Keratinocyte (primary cell): ENCODE data around the gene DPY19L1. TPM values are rescaled to one million over a fixed set of nuclear protein-coding genes. Genes with fewer than 3 reads are reported as not detected.
"Not testable (repeated sequence)": the region's sequence is repeated elsewhere in the genome, so short reads cannot be mapped to it uniquely, and the experiment has no call there.

Experiments
- DNase-seq: peaks from one replicate; pipeline ENCODE4 v3.0.0-alpha.2; 2011; ENCODE audit warnings: low read depth, missing footprints, low spot score
- FAIRE-seq: peaks from 2 replicates; lab custom pipeline; 2011; peaks lifted over from hg19 to GRCh38; lab: Jason Lieb, UNC
- H2AFZ ChIP-seq: 2 replicates; pipeline ENCODE4 v1.6.0; 2012; ENCODE audit warnings: low read length, control low read depth, inconsistent platforms; ENCODE audit not compliant: control insufficient read depth
- H3K27ac ChIP-seq: 2 replicates; pipeline ENCODE4 v1.5.1; 2011; ENCODE audit warnings: low read length; ENCODE audit not compliant: control insufficient read depth, insufficient read depth
- H3K27me3 ChIP-seq: 3 replicates; pipeline ENCODE4 v1.6.0; 2011; ENCODE audit warnings: low read length; ENCODE audit not compliant: control insufficient read depth, insufficient read depth; ENCODE audit errors: extremely low read depth
- H3K36me3 ChIP-seq, 2 experiments: 2 replicates in 1 of 2; 3 replicates in 1 of 2; pipeline ENCODE4 v1.5.1; 2011; ENCODE audit warnings: low read length in 2 of 2, mild to moderate bottlenecking in 1 of 2; ENCODE audit not compliant: control insufficient read depth in 2 of 2, insufficient read depth in 2 of 2; ENCODE audit errors: extremely low read depth in 1 of 2
- H3K4me1 ChIP-seq: 3 replicates; pipeline ENCODE4 v1.5.1; 2011; ENCODE audit warnings: low read length; ENCODE audit not compliant: control insufficient read depth, insufficient read depth; ENCODE audit errors: extremely low read depth
- H3K4me2 ChIP-seq: 3 replicates; pipeline ENCODE4 v1.6.0; 2011; ENCODE audit warnings: low read depth, low read length; ENCODE audit not compliant: control insufficient read depth, insufficient read depth; ENCODE audit errors: extremely low read depth
- H3K4me3 ChIP-seq, 3 experiments: fragments of 200-600 bp in 1 of 3; sonication (generic) in 1 of 3; 2 replicates in 2 of 3; 3 replicates in 1 of 3; pipeline ENCODE4 v1.5.1; 2011 to 2016; ENCODE audit warnings: low read length in 3 of 3, mild to moderate bottlenecking in 3 of 3, control low read depth in 2 of 3, inconsistent platforms in 1 of 3, low read depth in 1 of 3, mixed read lengths in 1 of 3, mixed run types in 1 of 3, moderate library complexity in 1 of 3; ENCODE audit not compliant: control insufficient read depth in 2 of 3, insufficient read depth in 2 of 3; ENCODE audit errors: extremely low read depth in 1 of 3
- H3K79me2 ChIP-seq: 2 replicates; pipeline ENCODE4 v1.6.0; 2012; ENCODE audit warnings: low read length; ENCODE audit not compliant: control insufficient read depth, insufficient read depth
- H3K9ac ChIP-seq: 3 replicates; pipeline ENCODE4 v1.6.0; 2011; ENCODE audit warnings: low read length; ENCODE audit not compliant: control insufficient read depth, insufficient read depth; ENCODE audit errors: extremely low read depth
- H3K9me1 ChIP-seq: 3 replicates; pipeline ENCODE4 v1.6.0; 2011; ENCODE audit warnings: low read length; ENCODE audit not compliant: control insufficient read depth, insufficient read depth; ENCODE audit errors: extremely low read depth
- H3K9me3 ChIP-seq: 2 replicates; pipeline ENCODE4 v1.5.1; 2012; ENCODE audit warnings: low read depth, low read length; ENCODE audit not compliant: control insufficient read depth
- H4K20me1 ChIP-seq: 3 replicates; pipeline ENCODE4 v1.6.0; 2011; ENCODE audit warnings: low read length; ENCODE audit not compliant: control insufficient read depth, insufficient read depth; ENCODE audit errors: extremely low read depth
- CTCF ChIP-seq, 3 experiments: IDR thresholded peaks in 1 of 3; conservative IDR thresholded peaks in 1 of 3; optimal IDR thresholded peaks in 1 of 3; 2 replicates in 2 of 3; 3 replicates in 1 of 3; pipeline versions ENCODE3 to v1.5.1; 2011; ENCODE audit warnings: low read length in 3 of 3, mild to moderate bottlenecking in 3 of 3, moderate library complexity in 2 of 3, control low read depth in 1 of 3, inconsistent platforms in 1 of 3; ENCODE audit not compliant: insufficient read depth in 2 of 3; ENCODE audit errors: extremely low read depth in 1 of 3
- EZH2 ChIP-seq: IDR thresholded peaks from one replicate; pipeline ENCODE4 v1.6.1; 2012; ENCODE audit warnings: inconsistent platforms, mild to moderate bottlenecking, low read length, moderate library complexity
- dilution Hi-C: fragments of 300-500 bp; cut with MboI; formaldehyde crosslinking; loops from one replicate; pipeline ENCODE4 v1.7.0; 2020; ENCODE audit warnings: low sequenced_read_pairs; ENCODE audit not compliant: extremely low pct_ligation_motif_present
- polyA plus RNA-seq, 5 experiments: library from polyadenylated mRNA; depleted of rRNA in 3 of 5; stranded (reverse) in 3 of 5; stranded (forward) in 1 of 5; unstranded in 1 of 5; fragments of >200 nt; gene quantifications; 1 replicate in 1 of 5; 2 replicates in 3 of 5; 3 replicates in 1 of 5; pipeline versions ENCODE4 v1.2.1 to v1.2.3, GENCODE V29; 2011 to 2012; ENCODE audit warnings: missing spikeins in 2 of 5, low read depth in 1 of 5, low replicate concordance in 1 of 5

The DPY19L1 gene
- polyA plus RNA-seq, 1 donor (not counting 4 experiments of a cell fraction or from before 2014, with no cell fraction given) = 29.2 TPM

GRCh38 chr7:34998335-34998734 lies 39.0 kb downstream of the DPY19L1 start:
- H3K9me3 ChIP-seq, H3K27me3 ChIP-seq, H3K9me1 ChIP-seq, H4K20me1 ChIP-seq, H3K4me2 ChIP-seq, DNase-seq, H3K4me3 ChIP-seq, H3K27ac ChIP-seq, H3K9ac ChIP-seq, H2AFZ ChIP-seq, FAIRE-seq, H3K4me1 ChIP-seq, H3K36me3 ChIP-seq, H3K79me2 ChIP-seq, dilution Hi-C loops: not testable (repeated sequence)

- H3K27ac ChIP-seq, H3K9ac ChIP-seq, H3K9me1 ChIP-seq, dilution Hi-C loops, H3K4me3 ChIP-seq, H4K20me1 ChIP-seq, H3K9me3 ChIP-seq, H3K79me2 ChIP-seq, H3K27me3 ChIP-seq, H2AFZ ChIP-seq, DNase-seq, FAIRE-seq, H3K4me2 ChIP-seq, H3K36me3 ChIP-seq, H3K4me1 ChIP-seq: not testable (repeated sequence)
Observed at GRCh38 chr7:34996423-34997090, 40.7 kb downstream of the DPY19L1 start.

GRCh38 chr7:34995757-34996156 lies 41.5 kb downstream of the DPY19L1 start:
- FAIRE-seq = no peak
- Histone ChIP-seq H3K4me1 (peaks cover 6% of the 10 kb centered on the region), H3K27ac (no peak overlapping the region), H2AFZ (no peak overlapping the region), H3K4me2 (no peak overlapping the region), H3K9ac (no peak overlapping the region), H3K27me3 (no peaks in the 10 kb centered on the region), H3K9me3 (no peaks in the 10 kb centered on the region), H3K9me1 (no peaks in the 10 kb centered on the region), H3K79me2 (no peaks in the 10 kb centered on the region), H4K20me1 (no peaks in the 10 kb centered on the region), H3K36me3 (no peaks in the 10 kb centered on the region), H3K4me3 (no peak overlapping the region)
- dilution Hi-C loops = no loop called here
- TF ChIP-seq EZH2 = no peak
- TF ChIP-seq CTCF (optimal IDR thresholded peaks at IDR 0.05 in 1 of 3, IDR thresholded peaks at IDR 0.05 in 1 of 3, conservative IDR thresholded peaks at IDR 0.05 in 1 of 3; ENCODE audit: extremely low read depth in 1 of 3, insufficient read depth in 2 of 3, low read length in 3 of 3) = no peak
- DNase-seq = no peak
